SU-DHL-6 (cell line): ENCODE measurements around the gene MNS1.

Experiments
- EZH2phosphoT487 ChIP-seq: fragments of 200-600 bp; sonication (generic), shearing (Covaris generic); conservative IDR thresholded peaks from 2 replicates; pipeline ENCODE4 v1.6.1; 2018; ENCODE audit warnings: mild to moderate bottlenecking, antibody characterized with exemption, low read length, moderate library complexity, mixed read lengths
- TF ChIP-seq, protein P1 (sequence below): fragments of 200-600 bp; sonication (generic); IDR thresholded peaks from one replicate; pipeline ENCODE4 v1.5.1; 2017; ENCODE audit warnings: antibody characterized with exemption, mild to moderate bottlenecking, low read length, moderate library complexity; ENCODE audit not compliant: insufficient read depth, poor library complexity, severe bottlenecking

DNA sequence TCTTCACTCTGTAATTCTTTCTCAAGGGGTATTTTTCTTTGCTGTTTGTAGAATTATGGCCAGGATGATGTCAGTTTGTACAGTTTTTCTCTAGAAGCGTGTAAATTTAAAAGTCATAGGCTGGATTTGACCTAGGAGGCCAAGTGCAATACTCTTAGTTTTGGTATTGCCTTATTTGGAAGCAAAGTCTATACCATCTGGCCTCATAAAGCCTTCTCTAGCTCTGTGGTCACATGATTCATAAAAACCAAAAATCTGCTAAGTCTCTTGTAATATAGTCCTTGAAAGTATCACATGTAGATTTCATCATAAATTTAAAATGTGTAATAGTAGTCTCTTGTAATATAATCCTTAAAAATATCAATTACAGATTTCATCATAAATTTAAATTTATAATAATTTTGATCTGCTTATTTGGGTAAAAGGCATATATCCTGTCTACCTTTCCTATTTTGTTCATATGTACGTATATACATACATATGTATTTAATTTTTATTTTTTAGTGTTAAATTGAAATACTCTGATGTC is 74.1 kb downstream of the MNS1 start:
- TF ChIP-seq, protein P1, sequence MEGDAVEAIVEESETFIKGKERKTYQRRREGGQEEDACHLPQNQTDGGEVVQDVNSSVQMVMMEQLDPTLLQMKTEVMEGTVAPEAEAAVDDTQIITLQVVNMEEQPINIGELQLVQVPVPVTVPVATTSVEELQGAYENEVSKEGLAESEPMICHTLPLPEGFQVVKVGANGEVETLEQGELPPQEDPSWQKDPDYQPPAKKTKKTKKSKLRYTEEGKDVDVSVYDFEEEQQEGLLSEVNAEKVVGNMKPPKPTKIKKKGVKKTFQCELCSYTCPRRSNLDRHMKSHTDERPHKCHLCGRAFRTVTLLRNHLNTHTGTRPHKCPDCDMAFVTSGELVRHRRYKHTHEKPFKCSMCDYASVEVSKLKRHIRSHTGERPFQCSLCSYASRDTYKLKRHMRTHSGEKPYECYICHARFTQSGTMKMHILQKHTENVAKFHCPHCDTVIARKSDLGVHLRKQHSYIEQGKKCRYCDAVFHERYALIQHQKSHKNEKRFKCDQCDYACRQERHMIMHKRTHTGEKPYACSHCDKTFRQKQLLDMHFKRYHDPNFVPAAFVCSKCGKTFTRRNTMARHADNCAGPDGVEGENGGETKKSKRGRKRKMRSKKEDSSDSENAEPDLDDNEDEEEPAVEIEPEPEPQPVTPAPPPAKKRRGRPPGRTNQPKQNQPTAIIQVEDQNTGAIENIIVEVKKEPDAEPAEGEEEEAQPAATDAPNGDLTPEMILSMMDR: no peak
- no peak for TF ChIP-seq EZH2phosphoT487
